Measurements from ENCODE around the gene FBRS.
A peak's percentile ranks its signal among the peaks of the same experiment; 100 is the strongest.

Gene FBRS

DNA sequence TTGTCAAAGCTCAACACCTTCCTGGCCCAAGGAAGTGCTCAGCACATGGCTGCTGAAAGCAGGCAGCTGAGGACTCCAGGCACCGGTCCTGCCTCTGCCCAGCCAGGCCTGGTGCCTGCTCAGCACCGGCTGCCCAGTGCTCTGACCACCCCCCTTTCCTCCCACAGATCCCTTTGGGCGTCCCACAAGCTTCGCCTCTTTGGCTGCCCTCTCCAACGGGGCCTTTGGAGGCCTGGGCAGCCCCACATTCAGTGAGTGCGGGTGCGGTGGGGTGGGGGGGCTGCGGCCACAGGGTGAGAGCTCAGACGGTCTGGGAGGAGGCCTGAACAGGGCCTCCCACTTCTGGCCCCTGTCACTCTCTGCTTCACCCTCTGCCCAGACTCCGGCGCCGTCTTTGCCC lies 10.2 kb downstream of the FBRS start (continued):
- TF ChIP-seq, protein P1, sequence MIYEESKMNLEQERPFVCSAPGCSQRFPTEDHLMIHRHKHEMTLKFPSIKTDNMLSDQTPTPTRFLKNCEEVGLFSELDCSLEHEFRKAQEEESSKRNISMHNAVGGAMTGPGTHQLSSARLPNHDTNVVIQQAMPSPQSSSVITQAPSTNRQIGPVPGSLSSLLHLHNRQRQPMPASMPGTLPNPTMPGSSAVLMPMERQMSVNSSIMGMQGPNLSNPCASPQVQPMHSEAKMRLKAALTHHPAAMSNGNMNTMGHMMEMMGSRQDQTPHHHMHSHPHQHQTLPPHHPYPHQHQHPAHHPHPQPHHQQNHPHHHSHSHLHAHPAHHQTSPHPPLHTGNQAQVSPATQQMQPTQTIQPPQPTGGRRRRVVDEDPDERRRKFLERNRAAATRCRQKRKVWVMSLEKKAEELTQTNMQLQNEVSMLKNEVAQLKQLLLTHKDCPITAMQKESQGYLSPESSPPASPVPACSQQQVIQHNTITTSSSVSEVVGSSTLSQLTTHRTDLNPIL (CRISPR knock-in tag; IDR thresholded peaks at IDR 0.05; ENCODE audit: low read depth) = no peak
- TF ChIP-seq, protein P2, sequence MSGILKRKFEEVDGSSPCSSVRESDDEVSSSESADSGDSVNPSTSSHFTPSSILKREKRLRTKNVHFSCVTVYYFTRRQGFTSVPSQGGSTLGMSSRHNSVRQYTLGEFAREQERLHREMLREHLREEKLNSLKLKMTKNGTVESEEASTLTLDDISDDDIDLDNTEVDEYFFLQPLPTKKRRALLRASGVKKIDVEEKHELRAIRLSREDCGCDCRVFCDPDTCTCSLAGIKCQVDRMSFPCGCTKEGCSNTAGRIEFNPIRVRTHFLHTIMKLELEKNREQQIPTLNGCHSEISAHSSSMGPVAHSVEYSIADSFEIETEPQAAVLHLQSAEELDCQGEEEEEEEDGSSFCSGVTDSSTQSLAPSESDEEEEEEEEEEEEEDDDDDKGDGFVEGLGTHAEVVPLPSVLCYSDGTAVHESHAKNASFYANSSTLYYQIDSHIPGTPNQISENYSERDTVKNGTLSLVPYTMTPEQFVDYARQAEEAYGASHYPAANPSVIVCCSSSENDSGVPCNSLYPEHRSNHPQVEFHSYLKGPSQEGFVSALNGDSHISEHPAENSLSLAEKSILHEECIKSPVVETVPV (CRISPR knock-in tag; IDR thresholded peaks at IDR 0.05) = no peak
- TF ChIP-seq OSR1 (CRISPR knock-in tag; IDR thresholded peaks at IDR 0.05) = no peak

DNA sequence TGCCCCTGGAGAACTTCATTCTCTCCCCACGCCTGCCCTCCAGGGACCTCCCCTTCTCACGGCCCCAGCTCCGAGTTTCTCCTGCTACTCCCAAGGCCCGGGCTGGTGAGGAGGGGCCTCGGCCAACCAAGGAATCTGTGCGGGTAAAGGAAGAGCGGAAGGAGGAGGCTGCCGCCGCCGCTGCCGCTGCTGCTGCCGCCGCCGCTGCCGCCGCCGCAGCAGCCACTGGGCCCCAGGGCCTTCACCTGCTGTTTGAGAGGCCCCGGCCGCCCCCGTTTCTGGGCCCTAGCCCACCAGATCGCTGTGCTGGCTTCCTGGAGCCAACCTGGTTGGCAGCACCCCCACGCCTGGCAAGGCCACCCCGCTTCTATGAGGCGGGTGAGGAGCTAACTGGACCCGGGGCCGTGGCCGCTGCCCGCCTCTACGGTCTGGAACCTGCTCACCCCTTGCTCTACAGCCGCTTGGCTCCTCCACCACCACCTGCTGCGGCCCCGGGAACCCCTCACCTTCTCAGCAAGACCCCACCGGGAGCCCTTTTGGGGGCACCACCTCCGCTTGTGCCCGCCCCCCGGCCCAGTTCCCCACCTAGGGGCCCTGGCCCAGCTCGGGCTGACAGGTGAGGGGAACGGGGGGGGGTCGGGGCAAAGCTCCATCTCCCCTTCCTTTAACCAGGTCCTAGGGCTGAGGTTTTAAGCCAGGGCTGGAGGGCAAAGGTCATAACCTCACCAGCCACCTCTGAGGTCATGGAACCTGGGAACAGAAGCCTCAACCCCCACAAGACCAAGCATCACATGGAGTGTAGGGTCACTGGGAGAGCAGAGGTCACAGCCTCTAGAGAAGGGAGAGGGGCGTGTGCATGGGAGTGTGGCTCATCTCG lies 11.0 kb downstream of the FBRS start:
- no peak for ATAC-seq
- TF ChIP-seq ZNF8 (CRISPR knock-in tag; IDR thresholded peaks at IDR 0.05) (no peak), ZFP30 (CRISPR knock-in tag; IDR thresholded peaks at IDR 0.05) (no peak)

- ATAC-seq = peak; percentile 22; the same call in 1 of the 3 replicates
- TF ChIP-seq TCF4 (CRISPR knock-in tag; IDR thresholded peaks at IDR 0.05; ENCODE audit: borderline replicate concordance) = no peak
- TF ChIP-seq SNAI2 (CRISPR knock-in tag; IDR thresholded peaks at IDR 0.05) = no peak
- no peak for TF ChIP-seq BACH2 (CRISPR knock-in tag; IDR thresholded peaks at IDR 0.05; ENCODE audit: borderline replicate concordance)
- TF ChIP-seq PPARA (CRISPR knock-in tag; IDR thresholded peaks at IDR 0.05; ENCODE audit: borderline replicate concordance) = no peak
- TF ChIP-seq TSHZ2 (CRISPR knock-in tag; IDR thresholded peaks at IDR 0.05) = no peak
- no peak for TF ChIP-seq TOX (CRISPR knock-in tag; IDR thresholded peaks at IDR 0.05; ENCODE audit: borderline replicate concordance)
- no peak for TF ChIP-seq CSDC2 (CRISPR knock-in tag; IDR thresholded peaks at IDR 0.05)
- TF ChIP-seq ZNF8 (CRISPR knock-in tag; IDR thresholded peaks at IDR 0.05) = no peak
Measured at GRCh38 chr16:30669903-30670824, 11.9 kb downstream of the FBRS start.

DNA sequence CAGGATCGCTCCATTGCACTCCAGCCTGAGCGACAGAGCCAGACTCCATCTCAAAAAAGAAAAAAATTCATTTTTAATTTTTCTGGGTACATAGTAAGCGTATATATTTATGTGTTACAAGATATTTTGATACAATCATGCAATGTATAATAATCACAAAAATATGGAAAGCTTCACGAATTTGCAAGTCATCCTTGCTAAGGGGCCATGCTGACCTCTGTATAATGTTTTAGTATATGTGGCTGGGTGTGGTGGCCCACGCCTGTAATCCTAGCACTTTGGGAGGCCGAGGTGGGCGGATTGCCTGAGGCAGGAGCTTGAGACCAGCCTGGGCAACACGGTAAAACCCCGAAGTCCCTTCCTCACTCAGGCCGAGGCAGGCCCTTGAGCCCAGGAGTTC lies 16.9 kb downstream of the FBRS start:
- ATAC-seq = no peak
- no peak for TF ChIP-seq PPARA (CRISPR knock-in tag; IDR thresholded peaks at IDR 0.05; ENCODE audit: borderline replicate concordance)

GRCh38 chr16:30677931-30678585 lies 19.8 kb downstream of the FBRS start:
- no peak for ATAC-seq
- TF ChIP-seq CSDC2 (CRISPR knock-in tag; IDR thresholded peaks at IDR 0.05) (no peak), TSHZ2 (CRISPR knock-in tag; IDR thresholded peaks at IDR 0.05) (no peak), SNAI2 (CRISPR knock-in tag; IDR thresholded peaks at IDR 0.05) (no peak), PPARA (CRISPR knock-in tag; IDR thresholded peaks at IDR 0.05; ENCODE audit: borderline replicate concordance) (no peak), RARB (CRISPR knock-in tag; IDR thresholded peaks at IDR 0.05) (no peak), ZFP30 (CRISPR knock-in tag; IDR thresholded peaks at IDR 0.05) (no peak), TOX (CRISPR knock-in tag; IDR thresholded peaks at IDR 0.05; ENCODE audit: borderline replicate concordance) (no peak), POU6F1 (CRISPR knock-in tag; IDR thresholded peaks at IDR 0.05; ENCODE audit: borderline replicate concordance, low read depth) (no peak), ARNTL (CRISPR knock-in tag; IDR thresholded peaks at IDR 0.05; ENCODE audit: borderline replicate concordance, low read depth) (no peak)
- TF ChIP-seq, protein P2 (CRISPR knock-in tag; IDR thresholded peaks at IDR 0.05) = no peak
- TF ChIP-seq, protein P1 (CRISPR knock-in tag; IDR thresholded peaks at IDR 0.05; ENCODE audit: low read depth) = no peak

Data from SK-N-SH treated with all-trans-retinoic acid at 6 μM for 48 hours (cell line).